HCEC 1CT (cell line): Measurements from ENCODE around the gene ALCAM.
A peak's percentile ranks its signal among the peaks of the same experiment; 100 is the strongest.

Experiments
- DNase-seq: peaks from one replicate; pipeline ENCODE4 v3.0.0-alpha.2; 2017

The ALCAM gene

DNA sequence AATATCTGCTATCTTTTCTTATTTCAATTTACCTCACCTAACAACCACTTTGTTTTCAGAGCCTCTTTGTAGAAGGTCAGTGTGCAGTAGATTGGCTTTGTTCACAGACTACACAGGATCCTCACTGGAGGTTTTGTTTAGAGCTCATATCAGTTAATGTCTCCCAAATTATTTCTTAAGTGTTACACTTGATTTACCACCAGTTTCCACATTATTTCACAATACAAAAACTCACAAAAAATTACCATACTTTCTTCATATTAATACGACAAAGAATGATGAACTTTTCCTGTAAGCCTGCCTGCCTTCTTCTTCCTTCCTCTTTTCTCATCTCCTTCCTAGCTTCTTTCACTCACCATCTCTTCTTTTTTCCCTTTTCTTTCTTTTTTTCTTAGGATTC is 133.3 kb downstream of the ALCAM start:
- DNase-seq: no peak

GRCh38 chr3:105502333-105502732 is 135.6 kb downstream of the ALCAM start:
- no peak for DNase-seq

- no peak for DNase-seq
Measured at GRCh38 chr3:105503191-105503593, 136.5 kb downstream of the ALCAM start.

GRCh38 chr3:105504440-105504951 is 137.8 kb downstream of the ALCAM start:
- DNase-seq: no peak

DNA sequence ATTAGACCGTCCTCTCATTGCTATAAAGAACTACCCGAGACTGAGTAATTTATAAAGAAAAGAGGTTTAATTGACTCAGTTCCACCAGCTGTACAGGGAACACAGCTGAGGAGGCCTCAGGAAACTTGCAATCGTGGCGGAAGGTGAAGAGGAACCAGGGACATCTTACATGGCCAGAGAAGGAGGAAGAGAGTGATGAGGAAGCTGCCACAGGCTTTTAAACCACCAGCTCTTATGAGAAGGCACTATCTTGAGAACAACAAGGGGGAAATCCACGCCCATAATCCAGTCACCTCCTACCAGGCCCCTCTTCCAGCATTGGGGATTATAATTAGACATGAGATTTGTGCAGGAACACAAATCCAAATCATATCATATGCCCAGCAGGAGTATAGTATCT is 138.5 kb downstream of the ALCAM start:
- DNase-seq: no peak

DNA sequence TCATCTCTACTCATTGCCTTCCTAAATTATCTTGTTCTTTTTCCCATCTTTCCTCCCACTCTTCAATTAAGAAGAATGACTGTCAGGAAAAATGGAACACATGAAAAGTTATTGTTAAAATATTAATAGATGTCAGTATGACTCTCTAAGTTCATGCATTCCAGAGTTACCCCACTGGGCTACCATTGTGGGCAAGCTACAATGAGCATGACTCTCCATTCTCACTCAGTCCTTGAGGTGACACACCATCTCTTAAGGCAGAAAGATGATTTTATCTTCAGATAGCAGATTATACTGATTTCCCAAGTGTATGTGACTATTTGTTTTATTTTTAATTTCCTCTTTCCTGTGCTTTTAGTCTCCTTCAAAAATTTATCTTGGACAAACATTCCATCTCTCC is 144.3 kb downstream of the ALCAM start:
- DNase-seq: no peak

DNA sequence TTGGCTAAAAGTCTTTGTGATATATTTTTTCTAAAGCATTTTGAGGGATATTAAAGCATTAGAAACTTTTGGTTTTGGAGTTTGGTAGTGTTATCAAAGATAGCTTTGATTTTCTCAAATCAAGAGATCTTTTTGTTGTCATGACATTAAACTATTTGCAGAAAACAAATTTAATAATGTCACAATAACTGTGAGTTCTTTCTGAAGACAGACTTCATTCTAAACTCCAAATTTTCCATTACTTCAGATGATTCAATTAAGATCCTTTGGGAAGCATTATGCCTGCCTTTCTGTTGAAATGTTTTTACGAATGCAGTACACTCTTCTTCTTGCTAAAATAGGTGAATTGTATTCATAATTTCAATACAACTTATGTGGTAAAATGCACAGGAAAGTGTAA is 145.4 kb downstream of the ALCAM start:
- no peak for DNase-seq

DNA sequence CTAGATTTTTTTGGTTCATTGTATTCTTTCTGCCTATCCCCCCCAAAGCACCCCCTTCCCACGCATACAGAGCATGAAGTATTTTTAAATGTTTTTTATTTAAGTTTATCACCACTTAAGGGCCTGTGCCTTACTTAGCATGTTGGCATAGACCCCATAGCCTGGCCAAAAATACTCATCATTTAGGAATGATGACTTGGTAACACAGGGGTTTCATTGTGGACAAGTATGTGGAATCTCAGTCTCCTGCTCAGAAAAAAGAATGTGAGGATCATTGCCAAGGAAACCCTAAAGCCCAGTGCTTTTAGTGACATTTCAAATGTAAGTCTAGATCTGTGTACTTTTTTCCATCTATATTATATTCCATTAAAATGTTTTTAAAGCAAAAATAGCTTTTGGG is 146.3 kb downstream of the ALCAM start:
- peak; percentile 82 for DNase-seq

DNA sequence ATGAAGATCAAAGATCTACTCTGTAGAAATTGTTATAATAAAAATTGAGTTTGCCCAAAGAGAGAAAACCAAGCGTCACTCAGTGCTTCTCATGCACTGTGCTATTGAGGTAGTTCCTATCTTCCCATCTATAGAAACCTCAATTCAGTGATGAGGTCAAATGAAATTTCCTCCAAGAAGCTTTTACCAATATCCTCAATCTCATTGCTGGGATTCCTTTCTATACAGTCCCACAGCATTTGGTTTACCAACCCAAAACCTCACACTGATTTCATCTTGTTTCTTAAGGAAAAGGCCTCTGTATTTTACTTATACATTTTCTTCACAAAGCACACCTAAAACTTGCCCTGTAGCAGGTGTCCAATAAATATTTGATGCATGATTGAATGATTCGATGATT is 147.2 kb downstream of the ALCAM start:
- DNase-seq: no peak

DNA sequence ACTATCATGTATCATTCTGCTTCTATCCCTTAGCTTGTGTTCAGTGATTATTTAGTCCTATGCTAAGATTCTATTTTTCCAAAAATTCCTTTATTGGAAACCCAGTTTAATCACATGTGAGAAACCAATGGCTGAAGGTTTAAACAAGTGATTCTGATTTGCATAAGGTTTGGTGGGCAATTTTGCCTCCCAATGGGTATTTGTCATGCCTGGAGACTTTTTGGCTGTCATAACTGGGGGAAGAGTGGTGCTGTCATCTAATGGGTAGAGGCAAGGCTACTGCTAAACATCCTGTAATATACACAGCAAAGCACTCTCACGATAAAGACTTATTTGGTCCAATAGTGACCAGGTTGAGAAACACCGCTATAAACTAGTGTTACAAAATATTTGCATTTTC is 148.7 kb downstream of the ALCAM start:
- DNase-seq: no peak

DNA sequence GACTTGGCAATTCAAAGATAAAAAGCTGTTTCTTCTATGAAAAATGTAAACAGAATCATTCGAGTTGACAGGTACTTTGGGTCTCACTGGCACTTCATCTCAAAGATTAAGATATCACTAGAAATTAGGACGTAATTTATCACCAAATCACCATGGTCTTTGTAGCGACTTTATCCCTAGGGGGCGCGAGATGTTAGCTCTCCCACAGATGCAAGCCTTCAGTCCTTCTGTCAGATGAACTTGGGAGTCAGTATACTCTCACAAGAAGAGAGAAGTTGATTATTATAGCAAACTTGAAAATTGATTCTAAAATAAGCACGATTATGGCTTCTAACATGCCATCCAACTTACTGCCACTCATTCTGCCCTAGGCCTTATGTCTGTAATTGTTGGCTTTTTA is 150.3 kb downstream of the ALCAM start:
- DNase-seq: no peak

GRCh38 chr3:105518203-105518602 is 151.5 kb downstream of the ALCAM start:
- no peak for DNase-seq

- DNase-seq: peak; percentile 73
Measured at GRCh38 chr3:105518806-105519418, 152.2 kb downstream of the ALCAM start.

GRCh38 chr3:105521770-105522169 is 155.1 kb downstream of the ALCAM start:
- no peak for DNase-seq

- DNase-seq: peak; percentile 49
Measured at GRCh38 chr3:105523501-105523900, 156.8 kb downstream of the ALCAM start.

DNA sequence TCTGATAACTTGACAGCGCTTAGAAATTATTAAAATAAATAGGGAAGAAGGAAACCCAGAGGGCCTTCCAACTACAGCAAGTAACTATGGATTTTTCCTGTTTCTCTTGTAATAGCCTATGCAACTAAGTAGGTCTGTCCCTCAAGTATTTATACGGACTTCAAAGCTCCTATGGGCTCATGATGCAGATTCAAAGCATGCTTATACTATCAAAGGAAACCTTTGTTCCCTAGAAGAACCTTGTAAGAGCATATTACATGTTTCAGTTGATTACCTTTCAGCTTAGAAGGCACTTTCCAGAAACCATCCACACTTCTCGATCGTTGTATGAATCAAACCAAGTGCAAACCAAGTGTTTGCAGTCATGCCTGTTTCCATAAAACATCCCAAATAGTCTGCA is 158.8 kb downstream of the ALCAM start:
- no peak for DNase-seq

DNA sequence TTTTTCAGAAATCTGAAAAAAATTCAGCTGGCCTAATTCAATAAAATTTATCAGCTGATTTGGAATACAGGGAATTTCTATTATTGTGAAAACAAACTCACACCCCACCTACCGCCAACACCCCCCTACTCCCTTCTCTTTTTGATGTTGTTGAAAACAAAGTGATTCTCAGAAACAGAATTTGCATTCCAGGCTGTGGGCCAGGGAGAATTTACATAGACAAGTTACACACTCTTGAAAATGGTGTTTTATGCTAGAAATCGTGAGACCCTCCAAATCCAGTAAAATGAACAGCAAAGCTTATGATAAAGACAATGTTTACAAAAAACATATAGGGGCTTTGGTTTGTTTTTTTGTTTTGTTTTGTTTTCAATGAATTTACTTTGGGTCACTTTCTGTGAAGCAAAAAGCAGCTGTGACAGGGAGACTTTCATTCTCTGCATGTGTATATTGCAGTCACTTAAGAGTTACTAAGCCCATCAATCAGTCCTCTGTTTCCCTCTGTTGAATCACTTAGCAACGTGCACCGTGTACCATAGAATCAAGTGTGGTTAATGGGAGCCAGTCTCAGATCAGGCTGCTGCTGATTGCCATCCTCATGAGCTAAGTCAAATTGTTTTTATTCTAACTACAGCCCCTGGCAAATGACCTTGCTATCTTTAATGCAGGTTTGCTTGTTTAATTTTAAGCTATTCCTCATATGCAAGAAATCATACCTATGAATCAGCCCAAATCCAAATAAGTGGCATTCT is 159.8 kb downstream of the ALCAM start:
- peak; percentile 37 for DNase-seq

DNA sequence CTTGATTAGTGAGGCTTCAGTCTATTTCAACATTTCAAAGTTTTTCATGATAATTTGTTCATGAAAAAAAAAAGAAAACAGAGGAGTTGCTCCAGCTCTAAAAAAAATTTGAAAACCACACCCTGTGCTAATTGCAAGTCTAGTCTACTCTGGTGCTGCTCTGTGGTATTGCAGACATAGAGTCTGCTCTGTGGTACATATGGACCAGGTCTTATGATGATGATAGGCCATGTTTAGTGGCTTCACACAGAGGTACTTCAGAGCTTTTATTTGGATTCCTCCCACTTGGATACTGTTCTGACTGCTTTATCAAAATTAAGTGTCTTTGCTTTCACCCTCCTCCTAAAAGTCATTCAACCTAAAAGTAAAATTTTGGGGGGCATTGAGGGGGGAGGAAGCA is 160.8 kb downstream of the ALCAM start:
- no peak for DNase-seq

DNA sequence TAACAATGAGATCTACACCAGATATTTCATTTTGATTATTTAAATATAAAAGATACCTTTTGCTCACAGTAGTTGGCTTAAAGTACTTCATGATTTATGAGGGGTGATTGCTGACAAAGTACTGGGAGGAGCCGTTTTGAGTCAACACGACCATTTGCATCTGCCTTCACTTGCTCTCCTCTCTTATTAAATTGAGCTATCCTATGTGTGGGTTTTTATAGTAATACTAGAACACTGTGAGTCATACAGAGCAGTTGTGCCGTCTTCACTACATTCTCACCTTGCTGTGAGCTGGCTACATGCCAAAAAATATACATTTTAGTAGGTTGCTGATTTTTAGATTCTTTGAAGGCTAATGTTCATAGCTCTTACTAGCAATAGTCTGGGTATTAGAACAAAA is 161.2 kb downstream of the ALCAM start:
- peak; percentile 33 for DNase-seq

GRCh38 chr3:105528955-105529354 is 162.2 kb downstream of the ALCAM start:
- DNase-seq: no peak

GRCh38 chr3:105529456-105529855 is 162.7 kb downstream of the ALCAM start:
- DNase-seq: peak; percentile 6

DNA sequence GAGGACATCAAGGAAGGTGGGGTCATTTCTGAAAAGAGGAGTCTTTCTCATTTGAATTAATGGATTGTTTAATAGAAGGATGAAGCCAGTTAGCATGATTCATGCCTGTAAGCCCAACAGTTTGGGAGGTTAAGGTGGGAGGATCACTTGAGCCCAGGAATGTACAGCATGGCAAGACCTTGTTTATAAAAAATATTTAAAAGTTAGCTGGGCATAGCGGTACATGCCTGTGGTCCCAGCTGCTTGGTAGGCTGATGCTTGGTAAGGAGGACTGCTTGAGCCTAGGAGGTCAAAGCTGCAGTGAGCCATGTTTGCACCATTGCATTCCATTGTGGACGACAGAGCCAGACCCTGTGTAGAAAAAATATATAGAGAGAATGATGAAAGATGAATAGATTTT is 165.5 kb downstream of the ALCAM start:
- no peak for DNase-seq

- no peak for DNase-seq
Measured at GRCh38 chr3:105533960-105534359, 167.3 kb downstream of the ALCAM start.

DNA sequence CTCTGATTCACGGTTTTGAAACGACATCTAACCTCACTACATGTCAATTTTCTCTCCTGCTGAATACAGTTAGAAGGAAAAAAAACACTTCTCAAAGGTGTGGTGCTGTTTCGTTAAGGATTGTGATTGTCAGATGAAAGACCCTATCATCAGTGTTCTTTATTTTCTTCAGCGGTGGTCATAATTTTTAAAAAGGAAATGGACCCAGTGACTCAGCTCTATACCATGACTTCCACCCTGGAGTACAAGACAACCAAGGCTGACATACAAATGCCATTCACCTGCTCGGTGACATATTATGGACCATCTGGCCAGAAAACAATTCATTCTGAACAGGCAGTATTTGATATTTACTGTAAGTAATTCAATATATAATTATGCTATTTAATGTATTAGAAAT is 167.8 kb downstream of the ALCAM start:
- no peak for DNase-seq
